NCI-H524 (cell line): ENCODE measurements around the gene DDX3X.
"Not testable (repeated sequence)": the region's sequence is repeated elsewhere in the genome, so short reads cannot be mapped to it uniquely, and the experiment has no call there.

Experiments
- DNase-seq, 2 experiments: peaks; one replicate each; lab custom pipeline; 2025; lab: John Stamatoyannopoulos, UW

Gene DDX3X

DNA sequence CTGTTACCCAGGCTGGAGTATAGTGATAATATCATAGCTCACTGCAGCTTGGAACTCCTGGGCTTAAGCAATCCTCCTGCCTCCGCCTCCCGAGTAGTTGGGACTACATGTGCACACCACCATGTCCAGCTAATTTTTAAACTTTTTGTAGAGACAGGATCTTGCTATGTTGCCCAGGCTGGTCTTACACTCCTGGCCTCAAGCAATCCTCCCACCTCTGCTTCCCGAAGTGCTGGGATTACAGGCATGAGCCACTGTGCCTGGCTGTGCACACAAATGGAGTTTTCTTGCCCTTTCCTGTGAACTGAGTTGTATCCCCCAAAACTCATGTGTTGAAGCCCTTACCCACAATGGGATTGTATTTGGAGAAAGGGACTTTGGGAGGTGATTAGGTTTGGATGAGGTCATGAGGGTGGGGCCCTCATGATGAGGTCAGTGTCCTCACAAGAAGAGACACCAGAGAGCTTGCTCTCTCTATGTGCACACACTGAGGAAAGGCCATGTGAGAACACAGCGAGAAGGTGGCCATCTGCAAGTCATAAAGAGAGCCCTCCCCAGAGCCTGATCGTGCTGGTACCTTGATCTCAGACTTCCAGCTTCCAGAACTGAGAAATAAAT lies 40.1 kb downstream of the DDX3X start:
- DNase-seq = no peak

DNA sequence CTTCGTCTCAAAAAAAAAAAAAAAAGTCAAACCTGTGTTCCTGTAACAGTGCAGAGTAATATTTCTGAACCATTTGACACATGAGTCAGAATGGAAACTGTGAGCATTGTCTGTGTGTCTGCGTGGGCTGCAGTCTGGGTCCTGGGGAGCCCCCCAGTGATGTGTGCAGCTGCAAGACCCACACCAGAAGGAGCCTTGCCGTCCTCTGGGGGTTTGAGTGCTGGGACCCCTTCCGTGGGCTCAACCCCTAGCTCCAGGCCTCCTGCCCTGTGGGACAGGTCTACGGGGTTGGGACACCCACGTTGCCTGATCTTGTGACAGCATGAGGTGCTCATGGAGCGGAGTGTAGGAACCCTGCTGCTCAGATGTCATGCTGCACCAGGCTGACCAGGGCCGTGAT lies 43.7 kb downstream of the DDX3X start:
- no peak for DNase-seq

DNA sequence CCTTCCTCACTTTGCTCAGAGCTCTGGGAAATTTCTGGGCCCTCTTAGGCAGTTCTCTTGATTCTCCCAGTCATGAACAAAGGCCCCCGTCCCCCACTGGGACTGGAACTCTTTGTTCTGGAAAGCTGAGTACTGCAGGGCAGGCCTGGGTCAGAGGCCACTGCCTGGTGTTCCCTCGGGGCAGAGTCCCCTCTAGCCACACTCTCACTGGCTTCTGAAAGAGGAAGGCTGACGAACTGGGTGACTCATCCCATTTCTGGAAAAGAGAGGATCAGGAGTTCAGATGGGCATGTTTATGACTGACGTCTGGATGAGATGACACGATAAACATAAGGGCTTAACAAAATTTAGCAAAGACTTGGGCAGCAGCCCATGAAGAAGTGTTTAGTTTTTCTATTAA lies 47.7 kb downstream of the DDX3X start:
- DNase-seq = no peak

GRCh38 chrX:41382714-41383645 lies 49.0 kb downstream of the DDX3X start:
- no peak for DNase-seq

DNA sequence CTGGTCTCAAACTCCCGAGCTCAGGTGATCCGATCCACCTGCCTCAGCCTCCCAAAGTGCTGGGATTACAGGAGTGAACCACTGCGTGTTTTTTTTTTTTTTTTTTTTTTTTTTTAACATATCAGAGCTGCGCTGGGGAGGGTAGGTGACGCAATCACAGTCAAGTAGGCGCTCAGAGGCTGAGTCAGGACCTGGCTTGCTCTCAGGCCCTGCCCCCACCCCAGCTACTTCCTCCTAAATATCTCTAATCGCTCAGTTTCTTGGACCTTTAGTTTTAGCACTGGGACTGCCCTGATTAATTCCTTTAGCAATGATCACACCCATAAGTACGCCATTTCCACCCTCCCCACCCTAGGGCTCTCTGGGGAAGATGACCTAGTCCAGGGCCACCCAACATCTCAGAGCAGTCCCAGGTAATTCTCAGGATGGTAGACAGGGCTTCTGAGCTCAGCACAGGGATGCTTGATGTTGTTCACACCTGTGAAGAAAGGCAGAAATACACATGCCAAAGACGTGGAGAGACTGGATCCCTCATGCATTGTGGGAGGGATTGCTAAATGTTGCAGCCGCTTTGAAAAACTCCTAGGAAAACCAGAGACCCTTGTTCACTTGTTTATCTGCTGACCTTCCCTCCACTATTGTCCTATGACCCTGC lies 50.2 kb downstream of the DDX3X start:
- DNase-seq = no peak

DNA sequence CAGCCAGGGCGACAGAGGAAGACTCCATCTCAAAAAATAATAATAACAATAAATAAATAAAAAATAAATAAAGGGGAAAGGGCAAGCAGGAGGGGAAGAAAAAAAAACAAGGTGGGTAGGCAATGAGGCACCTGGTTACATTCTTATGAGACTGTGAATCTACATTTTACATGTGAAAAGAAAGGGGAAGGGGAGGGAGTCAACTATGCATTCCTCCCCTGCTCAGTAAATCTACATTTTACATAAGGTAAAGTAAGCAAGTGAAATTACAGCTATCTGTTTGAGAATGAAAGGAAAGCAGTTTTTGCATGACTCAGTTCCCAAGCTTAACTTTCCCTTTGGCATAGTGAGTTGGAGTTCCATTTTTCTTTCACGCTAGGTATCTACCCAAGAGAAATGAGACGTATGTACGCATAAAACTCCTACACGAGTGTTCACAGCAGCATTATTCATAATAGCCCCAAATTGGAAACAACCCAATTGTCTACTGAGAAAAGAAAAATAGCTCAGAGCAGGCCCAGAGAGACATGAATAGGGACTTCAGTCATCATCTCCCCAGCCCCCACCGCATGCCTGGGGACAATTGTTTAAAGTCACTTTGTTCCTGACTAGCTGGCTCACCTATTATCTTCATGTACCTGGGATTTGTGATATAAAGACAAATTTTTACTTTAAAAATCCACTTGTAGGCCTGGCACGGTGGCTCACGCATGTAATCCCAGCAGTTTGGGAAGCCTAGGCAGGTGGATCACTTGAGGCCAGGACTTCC lies 52.4 kb downstream of the DDX3X start:
- DNase-seq = no peak

DNA sequence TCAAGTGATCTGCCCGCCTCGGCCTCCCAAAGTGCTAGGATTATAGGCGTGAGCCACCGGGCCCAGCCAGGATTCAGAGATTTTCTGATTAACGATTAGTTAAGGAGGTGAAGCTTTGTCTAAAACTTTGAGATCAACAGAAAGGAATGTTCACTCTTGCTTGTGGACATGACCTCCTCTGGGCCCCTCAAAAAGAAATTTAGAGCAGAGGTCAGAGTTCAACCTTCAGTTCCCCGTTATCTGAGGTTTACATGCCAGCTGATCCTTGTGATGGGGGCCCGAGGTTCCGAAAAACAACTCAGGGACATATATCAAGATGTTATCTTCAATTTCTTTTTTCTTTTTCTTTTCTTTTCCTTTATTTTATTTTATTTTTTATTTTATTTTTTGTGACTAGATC lies 54.6 kb downstream of the DDX3X start:
- no peak for DNase-seq

GRCh38 chrX:41389311-41389888 lies 55.4 kb downstream of the DDX3X start:
- no peak for DNase-seq

- not testable (repeated sequence) for DNase-seq
Observed at GRCh38 chrX:41390576-41390975, 56.6 kb downstream of the DDX3X start.

GRCh38 chrX:41391606-41392005 lies 57.6 kb downstream of the DDX3X start:
- no peak for DNase-seq

DNA sequence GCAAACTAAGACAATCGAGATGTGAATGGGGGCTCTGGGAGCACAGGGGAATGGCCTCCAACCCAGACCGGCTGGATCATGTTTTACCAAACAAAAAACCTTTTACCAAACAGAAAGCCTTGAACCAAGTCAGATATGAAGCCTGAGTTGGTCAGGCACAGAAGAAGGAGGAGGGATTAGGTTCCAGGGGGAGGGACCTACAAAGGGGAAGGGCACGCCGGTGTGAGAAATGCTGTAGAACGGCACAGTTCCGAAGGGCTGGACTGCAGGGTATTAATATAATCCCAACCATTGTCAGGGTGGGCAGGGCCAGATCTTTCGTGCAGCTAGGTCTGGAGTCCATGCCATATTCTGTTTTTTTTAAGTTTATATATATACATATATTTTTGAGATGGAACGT lies 60.3 kb downstream of the DDX3X start:
- DNase-seq = no peak

DNA sequence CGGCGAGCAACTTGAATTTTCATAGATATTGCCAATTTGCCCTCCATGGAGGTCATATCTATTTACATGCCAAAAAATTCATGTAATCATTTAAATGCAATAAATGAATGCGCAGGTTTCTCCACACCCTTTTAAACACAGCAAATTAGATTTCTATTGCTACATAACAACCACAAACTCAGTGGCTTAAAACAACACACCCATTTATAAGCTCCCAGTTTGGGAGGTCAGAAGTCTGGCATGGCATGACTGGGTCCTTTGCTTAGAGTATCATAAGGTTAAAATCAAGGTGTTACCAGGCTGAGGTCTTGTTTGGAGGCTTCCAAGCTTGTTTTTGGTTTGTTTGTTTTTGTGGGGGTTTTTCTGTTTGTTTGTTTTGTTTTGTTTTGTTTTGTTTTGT lies 63.3 kb downstream of the DDX3X start:
- DNase-seq = no peak

DNA sequence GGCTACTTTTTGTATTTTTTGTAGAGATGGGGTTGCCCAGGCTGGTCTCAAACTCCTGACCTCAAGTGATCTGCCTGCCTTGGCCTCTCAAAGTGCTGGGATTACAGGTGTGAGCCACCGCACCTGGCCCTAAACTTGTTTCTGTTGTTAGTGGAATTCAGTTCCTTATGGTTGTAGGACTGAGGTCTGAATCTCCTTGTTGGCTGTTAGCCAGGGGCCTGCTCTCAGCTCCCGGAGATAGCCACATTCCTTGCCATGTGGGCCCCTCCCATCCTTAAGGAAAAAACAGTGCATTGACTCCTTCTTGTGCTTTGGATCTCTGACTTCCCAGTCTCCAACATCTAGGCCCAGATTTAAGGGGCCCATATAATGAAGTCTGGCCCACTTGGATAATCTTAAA lies 63.8 kb downstream of the DDX3X start:
- DNase-seq = no peak

GRCh38 chrX:41402556-41402955 lies 68.6 kb downstream of the DDX3X start:
- not testable (repeated sequence) for DNase-seq

- DNase-seq = no peak
Observed at GRCh38 chrX:41405551-41405950, 71.6 kb downstream of the DDX3X start.

- peak in 1 of 2 experiments; percentile 7 for DNase-seq
Observed at GRCh38 chrX:41406201-41406600, 72.2 kb downstream of the DDX3X start.

DNA sequence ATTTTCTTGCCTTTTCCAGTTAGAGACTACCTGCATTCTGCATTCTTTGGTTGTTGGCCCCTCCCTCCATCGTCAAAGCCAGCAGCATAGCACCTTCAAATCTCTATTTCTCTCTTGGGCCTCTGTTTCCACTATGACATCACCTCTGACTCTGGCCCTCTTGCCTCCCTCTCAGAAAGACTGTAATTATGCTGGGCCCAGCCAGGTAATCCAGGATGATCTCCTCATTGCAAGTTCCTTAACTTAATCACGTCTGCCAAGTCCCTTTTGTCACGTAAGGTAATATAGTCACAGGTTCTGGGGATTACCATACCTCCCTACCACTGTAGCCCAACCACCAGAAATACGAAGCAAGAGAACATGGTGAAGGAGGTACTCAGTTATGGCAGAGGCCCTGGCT lies 73.9 kb downstream of the DDX3X start:
- DNase-seq = no peak

DNA sequence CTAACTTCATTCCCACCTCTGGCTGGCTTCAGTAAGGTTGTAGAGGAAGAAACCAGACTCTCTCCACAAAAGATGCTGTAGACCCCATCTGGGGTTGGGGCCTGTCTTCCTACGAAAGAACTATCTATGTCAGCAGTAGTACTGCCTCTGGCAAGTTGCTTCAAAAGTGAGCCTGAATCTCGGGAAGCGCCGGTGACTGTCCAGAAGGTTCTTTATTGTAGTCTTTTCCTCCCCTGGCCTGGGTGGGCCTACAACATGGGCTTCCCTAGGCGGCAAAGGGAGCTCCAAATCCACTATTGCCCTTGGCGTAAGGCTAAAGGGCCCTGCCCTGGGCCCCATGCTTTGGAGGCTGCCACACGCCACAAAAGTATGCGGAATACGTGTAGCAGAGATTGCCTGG lies 74.6 kb downstream of the DDX3X start:
- no peak for DNase-seq

- DNase-seq = no peak
Observed at GRCh38 chrX:41409006-41409405, 75.0 kb downstream of the DDX3X start.

DNA sequence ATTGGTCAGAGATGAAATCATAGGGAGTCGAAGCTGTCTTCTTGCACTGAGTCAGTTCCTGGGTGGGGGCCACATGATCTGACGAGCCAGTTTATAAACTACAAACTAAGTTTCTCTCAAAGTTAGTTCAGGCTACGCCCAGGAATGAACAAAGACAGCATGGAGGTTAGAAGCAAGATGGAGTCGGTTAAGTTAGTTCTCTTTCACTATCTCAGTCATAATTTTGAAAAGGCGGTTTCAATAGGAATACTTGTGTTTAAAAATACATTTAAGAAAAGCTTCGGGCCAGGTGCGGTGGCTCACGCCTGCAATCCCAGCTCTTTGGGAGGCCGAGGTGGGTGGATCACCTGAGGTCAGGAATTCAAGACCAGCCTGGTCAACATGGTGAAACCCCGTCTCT lies 77.3 kb downstream of the DDX3X start:
- not testable (repeated sequence) for DNase-seq

- DNase-seq = no peak
Observed at GRCh38 chrX:41412261-41413081, 78.5 kb downstream of the DDX3X start.
